OCI-LY7 (cell line): ENCODE data around the gene LRRC34. TPM values are rescaled to one million over a fixed set of nuclear protein-coding genes. Genes with fewer than 3 reads are reported as not detected.
A peak's percentile ranks its signal among the peaks of the same experiment; 100 is the strongest.

Experiments used
- BruUV-seq: library from RNA; stranded (reverse); fragments of 400-500 nt; replicated peaks from 2 replicates; lab custom pipeline; 2021; lab: Mats Ljungman, UMichigan
- CTCF ChIA-PET: fragments of 300-600 bp; sonication (Branson Sonifier 250); formaldehyde crosslinking; loops from one replicate; lab custom pipeline; 2022; ENCODE audit warnings: antibody characterized with exemption; ENCODE audit not compliant: unreplicated experiment; lab: Charles Lee
- POLR2A ChIA-PET: fragments of 300-600 bp; sonication (Branson Sonifier 250); formaldehyde crosslinking; loops from one replicate; lab custom pipeline; 2022; ENCODE audit warnings: antibody characterized with exemption; lab: Charles Lee
- DNase-seq: peaks from one replicate; pipeline ENCODE4 v3.0.0-alpha.2; 2015; ENCODE audit warnings: low spot score
- H2AFZ ChIP-seq: fragments of 200-600 bp; sonication (generic), shearing (Covaris generic); 2 replicates; pipeline ENCODE4 v1.6.1; 2014; ENCODE audit warnings: mild to moderate bottlenecking, antibody characterized with exemption, low read length, moderate library complexity
- H3K27ac ChIP-seq: fragments of 200-600 bp; sonication (generic); 2 replicates; pipeline ENCODE4 v1.5.1; 2014; ENCODE audit warnings: mixed run types, low read depth, mild to moderate bottlenecking, moderate library complexity, low read length, inconsistent platforms; ENCODE audit not compliant: poor library complexity, severe bottlenecking
- H3K36me3 ChIP-seq: fragments of 200-600 bp; sonication (generic); 2 replicates; pipeline ENCODE4 v1.6.1; 2014; ENCODE audit warnings: mild to moderate bottlenecking, antibody characterized with exemption, low read length, moderate library complexity, mixed read lengths; ENCODE audit not compliant: insufficient read depth
- H3K4me1 ChIP-seq: fragments of 200-600 bp; sonication (generic); 2 replicates; pipeline ENCODE4 v1.5.1; 2014; ENCODE audit warnings: mild to moderate bottlenecking, low read length; ENCODE audit not compliant: insufficient read depth, poor library complexity, severe bottlenecking
- H3K4me2 ChIP-seq: fragments of 200-600 bp; sonication (generic); 2 replicates; pipeline ENCODE4 v1.6.1; 2014; ENCODE audit warnings: mild to moderate bottlenecking, low read length
- H3K4me3 ChIP-seq: fragments of 200-600 bp; sonication (generic); 2 replicates; pipeline ENCODE4 v1.5.1; 2014; ENCODE audit warnings: mild to moderate bottlenecking, low read depth, low read length; ENCODE audit not compliant: poor library complexity, severe bottlenecking
- H3K79me2 ChIP-seq: fragments of 200-600 bp; sonication (generic); 2 replicates; pipeline ENCODE4 v1.6.1; 2016; ENCODE audit warnings: low read depth, mild to moderate bottlenecking, low read length, moderate library complexity, mixed read lengths; ENCODE audit not compliant: insufficient read depth
- H3K9me2 ChIP-seq: fragments of 200-600 bp; sonication (generic); 2 replicates; pipeline ENCODE4 v1.6.1; 2016; ENCODE audit warnings: mild to moderate bottlenecking, low read length, mixed read lengths; ENCODE audit not compliant: insufficient read depth
- H3K9me3 ChIP-seq: fragments of 200-600 bp; sonication (generic); 2 replicates; pipeline ENCODE4 v1.6.1; 2014; ENCODE audit warnings: mild to moderate bottlenecking, mixed run types, low read length, mixed read lengths
- H4K20me1 ChIP-seq: fragments of 200-600 bp; sonication (generic); 2 replicates; pipeline ENCODE4 v1.6.1; 2014; ENCODE audit warnings: mild to moderate bottlenecking, antibody characterized with exemption, low read length, moderate library complexity, mixed read lengths; ENCODE audit not compliant: insufficient read depth
- CTCF ChIP-seq: fragments of 200-600 bp; sonication (generic); conservative IDR thresholded peaks from 2 replicates; pipeline ENCODE4 v1.5.1; 2014; ENCODE audit warnings: mild to moderate bottlenecking, antibody characterized with exemption, low read length, moderate library complexity, mixed read lengths
- EZH2phosphoT487 ChIP-seq: fragments of 200-600 bp; sonication (generic); IDR thresholded peaks from 2 replicates; pipeline ENCODE4 v1.6.1; 2018; ENCODE audit warnings: low read depth, borderline replicate concordance, mild to moderate bottlenecking, mixed run types, antibody characterized with exemption, low read length, moderate library complexity, mixed read lengths
- intact Hi-C: fragments of 100-400 bp; cut with micrococcal nuclease; formaldehyde crosslinking; loops from one replicate; pipeline ENCODE4 v1.10.0; 2022; ENCODE audit not compliant: unreplicated experiment
- total RNA-seq, 2 experiments: library from RNA; depleted of rRNA in 1 of 2; stranded (reverse); fragments of >200 nt in 1 of 2; shearing (Covaris generic) in 1 of 2; gene quantifications; 2 replicates each; pipeline ENCODE4 v1.2.3, GENCODE V29; 2014 to 2022

LRRC34 gene
- total RNA-seq, 2 experiments from 2014 or later = 2.2 to 3.3 TPM

GRCh38 chr3:169836942-169837275, 24.2 kb upstream of the LRRC34 start:
- H3K4me3 ChIP-seq = no peak overlapping the region
- no peaks in the 10 kb centered on the region for H4K20me1 ChIP-seq
- H3K27ac ChIP-seq = no peak overlapping the region
- H3K36me3 ChIP-seq = no peaks in the 10 kb centered on the region
- TF ChIP-seq CTCF (no peak), EZH2phosphoT487 (no peak)
- H3K9me2 ChIP-seq = no peaks in the 10 kb centered on the region
- BruUV-seq = no TSS peak
- POLR2A ChIA-PET = interaction anchor here (0.5 to 2.5 kb wide), 5 partner anchors 7 to 28 kb away, joined by 3 to 17 read pairs (median 5); no protein-coding TSS in a partner anchor
- intact Hi-C loops = loop anchor here (2.0 kb wide), 1 partner anchor 24 kb away; the partner anchor contains the start of genes LRRC34 and LRRIQ4
- no peak overlapping the region for H3K4me2 ChIP-seq
- no peaks in the 10 kb centered on the region for H3K9me3 ChIP-seq
- DNase-seq = no peak
- CTCF ChIA-PET = no interaction called here
- H2AFZ ChIP-seq = peak overlapping the region; percentile 96
- H3K79me2 ChIP-seq = no peaks in the 10 kb centered on the region
- H3K4me1 ChIP-seq = peaks cover 41% of the 10 kb centered on the region

GRCh38 chr3:169836078-169836941, 23.6 kb upstream of the LRRC34 start:
- ChIA-PET CTCF (interaction anchor here (1.3 kb wide), 1 partner anchor 22 kb away, joined by 3 read pairs; no protein-coding TSS in a partner anchor), POLR2A (interaction anchor here (0.5 to 2.5 kb wide), 11 partner anchors 8 to 531 kb away, joined by 3 to 17 read pairs (median 4); no protein-coding TSS in a partner anchor)
- intact Hi-C loops = loop anchor here (2.0 kb wide), 1 partner anchor 24 kb away; the partner anchor contains the start of genes LRRC34 and LRRIQ4
- Histone ChIP-seq H3K4me1 (peaks cover 38% of the 10 kb centered on the region), H4K20me1 (no peaks in the 10 kb centered on the region), H3K36me3 (no peaks in the 10 kb centered on the region), H3K4me3 (no peak overlapping the region), H3K27ac (peak overlapping the region; percentile 63), H3K79me2 (no peaks in the 10 kb centered on the region), H3K9me2 (no peaks in the 10 kb centered on the region), H2AFZ (peak overlapping the region; percentile 96), H3K9me3 (no peaks in the 10 kb centered on the region), H3K4me2 (peak overlapping the region; percentile 48)
- no TSS peak for BruUV-seq
- peak; percentile 70 for DNase-seq
- TF ChIP-seq EZH2phosphoT487 (no peak), CTCF (no peak)
